ENCODE results near the gene SPX.

SPX gene

DNA sequence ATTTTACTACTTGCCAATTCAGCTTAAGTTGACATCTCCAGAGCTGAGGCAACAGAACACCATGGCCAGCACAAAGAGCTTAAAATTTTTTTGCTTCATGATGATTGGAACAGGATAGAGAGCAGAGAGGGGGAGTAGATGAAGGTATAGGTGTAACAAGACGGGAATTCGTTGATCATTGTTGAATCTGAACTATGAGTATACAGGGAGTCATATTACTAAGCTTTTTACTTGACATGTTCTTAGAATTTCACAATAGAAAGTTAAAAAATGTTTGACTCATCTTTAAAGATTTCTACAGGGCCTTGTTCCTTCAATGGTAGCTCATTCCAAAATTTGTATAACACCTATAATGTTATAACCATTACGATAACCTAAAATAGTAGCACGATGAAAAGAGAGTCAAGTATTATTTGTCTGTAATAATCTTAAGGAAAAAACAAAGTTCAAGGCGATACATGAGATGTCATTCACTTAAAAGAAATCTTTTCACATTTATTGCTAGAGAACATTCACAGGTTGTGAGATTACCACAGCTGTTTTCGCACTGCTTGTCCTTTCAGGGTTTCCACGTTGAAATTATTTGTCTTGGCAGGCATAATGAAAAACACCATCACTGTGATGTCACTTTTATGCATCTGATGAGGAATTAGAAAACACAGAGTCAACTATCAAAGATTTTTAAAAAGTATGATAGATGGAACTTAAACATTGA, 33.9 kb downstream of the SPX start:
- Histone ChIP-seq H3K4me3 (no peak overlapping the region), H3K9me3 (ENCODE audit: low read depth, low read length) (no peaks in the 10 kb centered on the region), H3K36me3 (ENCODE audit: insufficient read depth, low read length) (no peaks in the 10 kb centered on the region), H3K9ac (ENCODE audit: insufficient read length) (no peak overlapping the region), H3K27ac (no peak overlapping the region)
- no peak for DNase-seq (ENCODE audit: low read depth, low spot score)
- no peak for TF ChIP-seq POLR2AphosphoS5 (IDR thresholded peaks at IDR 0.05; ENCODE audit: borderline replicate concordance, low read depth, low read length)
- no peak for TF ChIP-seq FOXP2 (optimal IDR thresholded peaks at IDR 0.05; ENCODE audit: control extremely low read depth, extremely low read length, insufficient read depth)
- TF ChIP-seq EZH2 (IDR thresholded peaks at IDR 0.05), result no peak

DNA sequence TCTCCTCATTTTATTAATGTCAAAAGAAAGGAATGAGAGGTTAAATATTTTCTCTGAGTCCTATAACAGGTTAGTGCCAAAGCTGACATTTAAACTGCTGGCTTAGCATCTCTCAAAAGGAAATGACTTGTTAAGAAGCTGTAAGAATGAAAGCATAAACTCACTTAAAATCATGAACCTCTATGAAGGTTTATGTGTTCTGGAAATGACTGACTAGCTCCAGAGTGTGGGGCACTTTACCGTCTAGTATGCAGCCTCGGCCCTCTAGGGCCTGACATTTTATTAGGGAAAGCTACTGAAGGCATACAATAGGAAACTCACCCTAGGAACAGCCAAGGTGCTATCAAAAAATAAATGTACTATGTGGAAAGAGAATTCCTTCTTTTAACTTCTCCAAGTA, 35.1 kb downstream of the SPX start:
- DNase-seq (ENCODE audit: low read depth, low spot score), result no peak
- H3K36me3 ChIP-seq (ENCODE audit: insufficient read depth, low read length), result no peaks in the 10 kb centered on the region
- no peak overlapping the region for H3K27ac ChIP-seq

DNA sequence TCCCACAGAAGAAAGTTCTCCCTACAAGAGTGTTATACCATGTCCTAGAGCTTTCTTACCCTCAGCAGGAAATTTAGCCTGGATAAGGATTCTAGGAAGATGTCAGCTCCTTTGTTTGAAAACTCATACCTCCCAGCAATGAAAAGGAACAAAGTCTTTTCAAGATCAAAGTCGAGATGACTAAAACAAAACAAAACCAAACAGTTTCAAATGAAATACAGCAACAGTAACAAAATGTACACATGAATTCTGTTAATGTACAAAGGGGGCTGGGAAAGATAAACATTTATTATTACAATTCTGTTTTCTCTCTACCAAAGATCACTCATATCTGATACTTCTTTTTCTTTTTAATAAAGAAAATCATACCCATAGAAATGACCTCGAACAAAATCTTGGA, 36.8 kb downstream of the SPX start:
- DNase-seq (ENCODE audit: low read depth, low spot score), result no peak
- Histone ChIP-seq H3K27ac (no peak overlapping the region), H3K4me3 (no peak overlapping the region), H3K36me3 (ENCODE audit: insufficient read depth, low read length) (no peaks in the 10 kb centered on the region), H3K9me3 (ENCODE audit: low read depth, low read length) (no peaks in the 10 kb centered on the region), H3K9ac (ENCODE audit: insufficient read length) (no peak overlapping the region)
- no peak for TF ChIP-seq FOXP2 (optimal IDR thresholded peaks at IDR 0.05; ENCODE audit: control extremely low read depth, extremely low read length, insufficient read depth)
- no peak for TF ChIP-seq POLR2AphosphoS5 (IDR thresholded peaks at IDR 0.05; ENCODE audit: borderline replicate concordance, low read depth, low read length)
- no peak for TF ChIP-seq EZH2 (IDR thresholded peaks at IDR 0.05)

More for the DNA sequence above, 35.1 kb downstream of the SPX start:
- no peak overlapping the region for H3K9ac ChIP-seq (ENCODE audit: insufficient read length)
- TF ChIP-seq POLR2AphosphoS5 (IDR thresholded peaks at IDR 0.05; ENCODE audit: borderline replicate concordance, low read depth, low read length) (no peak), FOXP2 (optimal IDR thresholded peaks at IDR 0.05; ENCODE audit: control extremely low read depth, extremely low read length, insufficient read depth) (no peak), EZH2 (IDR thresholded peaks at IDR 0.05) (no peak)
- H3K4me3 ChIP-seq, result no peak overlapping the region
- no peaks in the 10 kb centered on the region for H3K9me3 ChIP-seq (ENCODE audit: low read depth, low read length)

DNA sequence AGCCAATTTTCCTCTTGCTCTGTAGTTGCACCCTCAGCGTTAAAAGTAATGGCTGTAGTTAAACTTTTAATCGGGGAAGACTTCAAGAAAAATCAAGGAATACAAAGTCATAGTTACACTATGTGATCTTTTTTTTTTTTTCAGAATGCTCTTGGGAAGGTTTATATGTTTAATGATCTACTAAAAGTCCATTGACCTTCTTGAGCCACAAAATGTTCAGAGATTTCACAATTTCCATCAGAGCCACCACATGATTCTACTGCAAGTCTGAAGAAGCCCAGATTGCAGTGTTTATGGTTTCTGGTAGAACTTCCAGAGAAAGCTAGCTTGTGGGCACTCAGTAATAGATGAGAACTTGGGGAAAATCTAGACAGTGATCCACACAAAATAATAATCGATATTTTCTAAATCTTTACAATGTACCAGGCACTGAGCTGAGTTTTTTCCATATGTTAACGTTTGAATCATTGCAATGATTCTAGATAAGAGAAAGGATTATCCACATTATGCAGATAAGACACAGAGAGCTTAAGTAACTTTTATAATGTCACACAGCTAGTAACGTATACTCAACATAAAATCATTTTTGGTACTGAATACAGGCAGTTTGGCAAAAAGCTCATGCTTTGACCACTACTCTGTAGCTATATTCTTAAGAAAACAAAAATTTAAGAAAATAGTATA, 40.3 kb downstream of the SPX start:
- H3K36me3 ChIP-seq (ENCODE audit: insufficient read depth, low read length), result no peaks in the 10 kb centered on the region
- H3K9ac ChIP-seq (ENCODE audit: insufficient read length), result no peak overlapping the region
- H3K4me3 ChIP-seq, result no peak overlapping the region
- no peak for TF ChIP-seq FOXP2 (optimal IDR thresholded peaks at IDR 0.05; ENCODE audit: control extremely low read depth, extremely low read length, insufficient read depth)
- no peak for TF ChIP-seq EZH2 (IDR thresholded peaks at IDR 0.05)
- no peak for TF ChIP-seq POLR2AphosphoS5 (IDR thresholded peaks at IDR 0.05; ENCODE audit: borderline replicate concordance, low read depth, low read length)
- no peak overlapping the region for H3K27ac ChIP-seq
- DNase-seq (ENCODE audit: low read depth, low spot score), result no peak
- no peaks in the 10 kb centered on the region for H3K9me3 ChIP-seq (ENCODE audit: low read depth, low read length)

DNA sequence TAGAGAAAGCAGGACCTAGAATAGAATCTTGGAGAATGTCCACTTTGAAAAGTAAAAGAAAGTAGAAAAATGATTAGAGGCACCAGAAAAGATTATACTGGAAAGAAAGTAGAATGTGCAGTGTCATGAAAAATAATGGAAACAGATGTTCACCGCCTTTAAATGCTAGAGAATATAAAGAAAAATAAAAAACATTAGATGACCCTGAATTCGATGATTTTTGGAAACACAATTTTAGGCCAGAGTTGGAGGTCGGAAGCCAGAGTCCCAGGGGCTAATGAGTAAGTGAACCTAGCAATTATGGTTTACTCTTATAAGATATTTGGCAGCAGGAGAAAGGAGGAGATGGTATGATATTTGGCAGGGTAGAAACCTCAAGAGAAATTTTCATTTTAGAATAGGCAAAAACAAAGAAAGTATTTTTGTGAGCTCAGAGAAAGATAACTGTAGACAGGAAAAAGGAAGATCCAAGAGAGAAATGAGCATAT, 40.9 kb downstream of the SPX start:
- TF ChIP-seq POLR2AphosphoS5 (IDR thresholded peaks at IDR 0.05; ENCODE audit: borderline replicate concordance, low read depth, low read length), result no peak
- TF ChIP-seq EZH2 (IDR thresholded peaks at IDR 0.05), result no peak
- no peak for TF ChIP-seq FOXP2 (optimal IDR thresholded peaks at IDR 0.05; ENCODE audit: control extremely low read depth, extremely low read length, insufficient read depth)
- no peaks in the 10 kb centered on the region for H3K36me3 ChIP-seq (ENCODE audit: insufficient read depth, low read length)
- no peaks in the 10 kb centered on the region for H3K9me3 ChIP-seq (ENCODE audit: low read depth, low read length)
- H3K9ac ChIP-seq (ENCODE audit: insufficient read length), result no peak overlapping the region
- no peak overlapping the region for H3K27ac ChIP-seq
- no peak for DNase-seq (ENCODE audit: low read depth, low spot score)
- H3K4me3 ChIP-seq, result no peak overlapping the region

DNA sequence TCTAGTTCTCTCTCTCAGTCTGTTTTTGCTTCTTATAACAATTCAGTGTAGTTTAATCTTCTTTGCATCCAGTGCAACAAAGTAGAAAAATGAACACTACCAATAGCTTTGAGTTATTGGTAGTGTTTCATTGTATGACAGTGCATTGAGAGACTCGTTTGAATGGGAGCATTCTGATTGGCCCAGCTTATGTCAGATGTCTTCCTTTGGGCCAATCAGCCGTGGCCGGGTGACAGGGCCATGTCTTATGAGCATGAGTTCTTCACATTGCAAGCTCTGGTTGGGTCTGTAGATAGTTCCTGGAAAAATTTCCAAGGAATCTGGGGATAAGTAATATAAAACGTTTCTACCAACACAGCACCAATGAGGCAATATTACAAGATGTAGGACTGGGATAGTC, 42.0 kb downstream of the SPX start:
- no peak overlapping the region for H3K9ac ChIP-seq (ENCODE audit: insufficient read length)
- TF ChIP-seq POLR2AphosphoS5 (IDR thresholded peaks at IDR 0.05; ENCODE audit: borderline replicate concordance, low read depth, low read length) (no peak), EZH2 (IDR thresholded peaks at IDR 0.05) (no peak), FOXP2 (optimal IDR thresholded peaks at IDR 0.05; ENCODE audit: control extremely low read depth, extremely low read length, insufficient read depth) (no peak)
- no peak overlapping the region for H3K4me3 ChIP-seq
- no peak overlapping the region for H3K27ac ChIP-seq
- H3K9me3 ChIP-seq (ENCODE audit: low read depth, low read length), result no peaks in the 10 kb centered on the region
- H3K36me3 ChIP-seq (ENCODE audit: insufficient read depth, low read length), result no peaks in the 10 kb centered on the region
- no peak for DNase-seq (ENCODE audit: low read depth, low spot score)

DNA sequence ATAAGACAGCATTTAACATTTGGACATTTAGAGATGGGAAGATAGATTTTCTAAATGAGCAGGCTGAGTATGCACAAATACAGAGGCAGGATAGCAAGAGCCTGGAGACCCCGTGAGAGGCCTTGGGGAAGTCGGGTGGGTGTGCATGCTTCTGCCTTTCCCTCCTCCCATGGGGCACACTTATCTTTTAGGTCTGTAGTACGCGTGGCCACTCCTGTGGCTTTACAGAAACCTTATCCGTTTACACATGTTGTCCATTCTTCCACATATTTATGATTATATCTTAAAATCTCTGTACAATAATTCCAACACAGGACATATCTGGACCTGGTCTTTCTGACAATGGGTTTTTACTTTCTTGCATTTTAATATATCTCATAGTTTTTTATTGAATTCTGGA, 45.0 kb downstream of the SPX start:
- H3K9me3 ChIP-seq (ENCODE audit: low read depth, low read length), result no peaks in the 10 kb centered on the region
- TF ChIP-seq EZH2 (IDR thresholded peaks at IDR 0.05), result no peak
- no peak for TF ChIP-seq FOXP2 (optimal IDR thresholded peaks at IDR 0.05; ENCODE audit: control extremely low read depth, extremely low read length, insufficient read depth)
- no peak for TF ChIP-seq POLR2AphosphoS5 (IDR thresholded peaks at IDR 0.05; ENCODE audit: borderline replicate concordance, low read depth, low read length)
- no peak overlapping the region for H3K4me3 ChIP-seq
- H3K27ac ChIP-seq, result no peak overlapping the region
- no peak overlapping the region for H3K9ac ChIP-seq (ENCODE audit: insufficient read length)
- DNase-seq (ENCODE audit: low read depth, low spot score), result no peak
- H3K36me3 ChIP-seq (ENCODE audit: insufficient read depth, low read length), result no peaks in the 10 kb centered on the region

DNA sequence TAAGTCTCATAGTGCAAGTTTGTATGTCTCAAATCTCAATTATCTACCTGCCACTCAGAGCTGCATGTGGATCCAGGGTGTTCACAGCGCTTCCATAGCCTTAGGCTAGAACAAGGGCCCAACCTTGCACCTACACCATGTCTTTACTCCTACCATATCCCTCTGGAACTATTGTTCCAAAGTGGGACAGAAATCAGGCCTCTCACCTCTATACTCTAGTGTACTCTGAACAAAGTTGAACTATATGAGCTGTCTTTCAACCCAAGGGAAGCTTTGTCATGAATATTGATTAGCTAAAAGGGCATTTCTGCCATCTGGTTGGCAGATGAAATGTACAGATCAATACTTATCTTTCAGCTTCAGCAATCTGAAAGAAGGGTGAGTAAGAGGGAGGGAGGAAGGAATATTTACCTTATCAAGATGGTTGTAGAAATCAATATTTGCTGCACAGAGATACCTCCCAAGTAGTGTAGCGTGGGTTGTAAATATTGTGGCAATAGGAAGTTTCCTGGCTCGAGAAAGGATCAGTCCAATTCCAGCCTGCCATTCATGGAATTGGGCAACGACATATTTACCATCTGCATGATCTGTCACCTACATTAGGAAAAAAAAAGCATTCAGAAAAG, 47.8 kb downstream of the SPX start:
- no peak for TF ChIP-seq EZH2 (IDR thresholded peaks at IDR 0.05)
- no peak for TF ChIP-seq FOXP2 (optimal IDR thresholded peaks at IDR 0.05; ENCODE audit: control extremely low read depth, extremely low read length, insufficient read depth)
- TF ChIP-seq POLR2AphosphoS5 (IDR thresholded peaks at IDR 0.05; ENCODE audit: borderline replicate concordance, low read depth, low read length), result no peak
- Histone ChIP-seq H3K9me3 (ENCODE audit: low read depth, low read length) (no peaks in the 10 kb centered on the region), H3K4me3 (no peak overlapping the region), H3K27ac (no peak overlapping the region), H3K36me3 (ENCODE audit: insufficient read depth, low read length) (no peaks in the 10 kb centered on the region), H3K9ac (ENCODE audit: insufficient read length) (no peak overlapping the region)
- DNase-seq (ENCODE audit: low read depth, low spot score), result no peak
